Hepatocyte (in vitro differentiated cells): ENCODE results near the gene FABP1. TPM values are rescaled to one million over a fixed set of nuclear protein-coding genes. Genes with fewer than 3 reads are reported as not detected.

Source experiments
- DNase-seq: peaks from one replicate; pipeline ENCODE4 v3.0.0-alpha.2; 2016; ENCODE audit warnings: low spot score
- H2AFZ ChIP-seq: fragments of 200-600 bp; sonication (generic); 2 replicates; pipeline ENCODE4 v1.6.0; 2016; ENCODE audit warnings: antibody characterized with exemption, mild to moderate bottlenecking
- H3K27ac ChIP-seq: fragments of 200-600 bp; sonication (generic); 2 replicates; pipeline ENCODE4 v1.5.1; 2016; ENCODE audit warnings: mild to moderate bottlenecking
- H3K27me3 ChIP-seq: fragments of 200-600 bp; sonication (generic); 2 replicates; pipeline ENCODE4 v1.6.1; 2016
- H3K36me3 ChIP-seq: fragments of 200-600 bp; sonication (generic); replicated peaks from 2 replicates; pipeline ENCODE4 v1.5.1; 2016; ENCODE audit warnings: low read depth; ENCODE audit not compliant: insufficient read depth
- H3K4me1 ChIP-seq: fragments of 200-600 bp; sonication (generic); 2 replicates; pipeline ENCODE4 v1.5.1; 2016; ENCODE audit warnings: mild to moderate bottlenecking, moderate library complexity; ENCODE audit not compliant: insufficient read depth
- H3K4me2 ChIP-seq: fragments of 200-600 bp; sonication (generic); 2 replicates; pipeline ENCODE4 v1.6.0; 2016
- H3K4me3 ChIP-seq: fragments of 200-600 bp; sonication (generic); 2 replicates; pipeline ENCODE4 v1.5.1; 2016; ENCODE audit warnings: mild to moderate bottlenecking
- H3K79me2 ChIP-seq: fragments of 200-600 bp; sonication (generic); 2 replicates; pipeline ENCODE4 v1.6.0; 2017; ENCODE audit warnings: mild to moderate bottlenecking
- H3K9me2 ChIP-seq: fragments of 200-600 bp; sonication (generic); replicated peaks from 2 replicates; pipeline ENCODE4 v1.6.0; 2017; ENCODE audit warnings: mild to moderate bottlenecking; ENCODE audit not compliant: insufficient read depth
- H3K9me3 ChIP-seq: fragments of 200-600 bp; sonication (generic); 2 replicates; pipeline ENCODE4 v1.5.1; 2016; ENCODE audit warnings: low read depth, mild to moderate bottlenecking
- H4K20me1 ChIP-seq: fragments of 200-600 bp; sonication (generic); 2 replicates; pipeline ENCODE4 v1.6.0; 2016; ENCODE audit warnings: mild to moderate bottlenecking; ENCODE audit not compliant: insufficient read depth, poor library complexity, severe bottlenecking
- CTCF ChIP-seq: fragments of 200-600 bp; sonication (generic); IDR thresholded peaks from 2 replicates; pipeline ENCODE4 v1.5.1; 2016; ENCODE audit warnings: antibody characterized with exemption, mild to moderate bottlenecking; ENCODE audit not compliant: poor library complexity
- EZH2 ChIP-seq: fragments of 200-600 bp; sonication (generic); IDR thresholded peaks from 2 replicates; pipeline ENCODE4 v1.6.1; 2016; ENCODE audit warnings: antibody characterized with exemption, mild to moderate bottlenecking, borderline replicate concordance
- EZH2phosphoT487 ChIP-seq: fragments of 200-600 bp; sonication (generic); IDR thresholded peaks from one replicate; pipeline ENCODE4 v1.6.1; 2018; ENCODE audit warnings: antibody characterized with exemption, mild to moderate bottlenecking, low read depth, moderate library complexity; ENCODE audit not compliant: unreplicated experiment, severe bottlenecking
- WGBS: methylation state at CpG from one replicate; pipeline ENCODE4 v1.1.6; 2016; ENCODE audit warnings: low lambda C conversion rate; ENCODE audit errors: missing lambda C conversion rate; 5-methylcytosine and 5-hydroxymethylcytosine counted together
- polyA plus RNA-seq: library from polyadenylated mRNA; unstranded; fragments of >200 nt; fragmentation: Nextera tagmentation; extraction: Ambion mirVana; gene quantifications from 2 replicates; pipeline ENCODE4 v1.2.1, GENCODE V29; 2016
- total RNA-seq: library from RNA; depleted of rRNA; stranded (reverse); fragments of >200 nt; gene quantifications from 2 replicates; pipeline ENCODE4 v1.2.3, GENCODE V29; 2014

Gene FABP1
- total and polyA plus RNA-seq, 2 experiments from 2014 or later = 165 to 763 TPM

- H3K4me2 ChIP-seq = no peak overlapping the region
- no peaks in the 10 kb centered on the region for H3K9me3 ChIP-seq
- no peaks in the 10 kb centered on the region for H3K27me3 ChIP-seq
- no peak overlapping the region for H3K27ac ChIP-seq
- WGBS = 56% methylated on average over 3 of the region's 3 CpGs
- no peaks in the 10 kb centered on the region for H3K79me2 ChIP-seq
- no peaks in the 10 kb centered on the region for H3K36me3 ChIP-seq
- H3K4me3 ChIP-seq = no peak overlapping the region
- DNase-seq = no peak
- H3K4me1 ChIP-seq = no peaks in the 10 kb centered on the region
- no peaks in the 10 kb centered on the region for H3K9me2 ChIP-seq
- TF ChIP-seq EZH2phosphoT487 (no peak), EZH2 (no peak), CTCF (no peak)
- no peak overlapping the region for H2AFZ ChIP-seq
- no peaks in the 10 kb centered on the region for H4K20me1 ChIP-seq
Measured at GRCh38 chr2:88091943-88092342, 35.9 kb downstream of the FABP1 start.

- WGBS = 78% methylated on average over 8 of the region's 8 CpGs
- Histone ChIP-seq H3K4me1 (no peaks in the 10 kb centered on the region), H4K20me1 (no peaks in the 10 kb centered on the region), H3K9me3 (no peaks in the 10 kb centered on the region), H3K4me2 (no peak overlapping the region), H3K36me3 (no peaks in the 10 kb centered on the region), H3K4me3 (no peak overlapping the region), H3K9me2 (no peaks in the 10 kb centered on the region), H3K27ac (no peak overlapping the region), H2AFZ (no peak overlapping the region), H3K79me2 (no peaks in the 10 kb centered on the region), H3K27me3 (no peaks in the 10 kb centered on the region)
- DNase-seq = no peak
- TF ChIP-seq EZH2 (no peak), CTCF (no peak), EZH2phosphoT487 (no peak)
Measured at GRCh38 chr2:88090446-88091283, 37.2 kb downstream of the FABP1 start.

- H3K4me1 ChIP-seq = no peaks in the 10 kb centered on the region
- H3K4me3 ChIP-seq = no peak overlapping the region
- no peaks in the 10 kb centered on the region for H4K20me1 ChIP-seq
- H2AFZ ChIP-seq = no peak overlapping the region
- H3K79me2 ChIP-seq = no peaks in the 10 kb centered on the region
- DNase-seq = no peak
- no peaks in the 10 kb centered on the region for H3K9me2 ChIP-seq
- H3K36me3 ChIP-seq = no peaks in the 10 kb centered on the region
- no peaks in the 10 kb centered on the region for H3K27me3 ChIP-seq
- H3K9me3 ChIP-seq = no peaks in the 10 kb centered on the region
- no peak overlapping the region for H3K27ac ChIP-seq
- 98% methylated on average over 2 of the region's 2 CpGs for WGBS
- no peak for TF ChIP-seq EZH2phosphoT487
- no peak for TF ChIP-seq CTCF
- TF ChIP-seq EZH2 = no peak
- no peak overlapping the region for H3K4me2 ChIP-seq
Measured at GRCh38 chr2:88088999-88089398, 38.9 kb downstream of the FABP1 start.
